ENCODE measurements around the gene MTUS2.

Gene MTUS2

DNA sequence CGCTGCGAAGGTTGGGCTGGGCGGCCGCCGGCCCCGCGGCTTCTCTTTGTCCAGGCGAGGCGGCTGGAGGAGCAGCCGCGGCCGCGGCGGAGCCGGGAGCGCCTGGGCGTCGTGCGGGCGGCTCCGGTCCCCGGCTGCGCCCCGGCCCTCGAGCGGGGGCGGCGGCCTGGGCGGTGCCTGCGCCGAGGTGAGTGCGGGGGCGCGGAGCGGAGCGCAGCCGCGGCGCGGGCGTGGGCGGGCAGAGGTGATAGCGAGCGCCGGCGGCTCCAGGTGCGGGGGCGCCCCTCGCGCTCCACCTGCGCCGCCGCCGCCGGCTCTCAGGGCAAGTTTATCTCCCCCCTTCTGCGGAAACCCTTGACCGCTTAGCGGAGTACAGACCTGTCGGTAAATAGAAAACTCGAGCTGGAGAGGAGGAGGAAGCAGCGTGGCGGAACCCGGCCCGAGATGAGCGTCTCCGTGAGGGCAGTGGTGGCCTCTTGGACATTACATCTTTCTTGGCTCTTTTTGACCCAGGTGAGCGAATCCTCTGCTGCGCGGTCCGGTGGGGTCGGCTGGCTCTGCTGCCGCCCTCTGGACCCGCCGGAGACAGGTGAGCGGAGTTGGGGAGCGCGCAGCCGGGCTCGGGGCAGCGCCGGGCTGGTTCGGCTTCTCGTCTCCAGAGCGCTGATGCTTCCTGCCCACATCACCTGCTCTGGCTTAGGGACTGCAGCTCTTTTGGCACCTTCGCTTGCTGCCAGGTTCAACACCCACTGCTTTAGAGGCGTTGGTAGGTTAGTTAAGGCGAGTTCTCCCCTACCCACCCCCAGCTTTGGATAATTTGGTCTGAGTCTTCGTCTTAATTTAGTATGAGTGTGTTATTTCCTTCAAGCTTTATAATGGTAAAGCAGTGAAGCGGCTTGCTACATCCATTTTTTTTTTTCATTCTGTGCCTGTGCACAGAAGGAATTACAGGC is at the start of gene MTUS2:
Gene MTUS2, plus strand, starts transcription at position 241 of the 953 bp plus-strand sequence.
- DNase-seq: peak in 1 of 2 experiments; percentile 5

DNA sequence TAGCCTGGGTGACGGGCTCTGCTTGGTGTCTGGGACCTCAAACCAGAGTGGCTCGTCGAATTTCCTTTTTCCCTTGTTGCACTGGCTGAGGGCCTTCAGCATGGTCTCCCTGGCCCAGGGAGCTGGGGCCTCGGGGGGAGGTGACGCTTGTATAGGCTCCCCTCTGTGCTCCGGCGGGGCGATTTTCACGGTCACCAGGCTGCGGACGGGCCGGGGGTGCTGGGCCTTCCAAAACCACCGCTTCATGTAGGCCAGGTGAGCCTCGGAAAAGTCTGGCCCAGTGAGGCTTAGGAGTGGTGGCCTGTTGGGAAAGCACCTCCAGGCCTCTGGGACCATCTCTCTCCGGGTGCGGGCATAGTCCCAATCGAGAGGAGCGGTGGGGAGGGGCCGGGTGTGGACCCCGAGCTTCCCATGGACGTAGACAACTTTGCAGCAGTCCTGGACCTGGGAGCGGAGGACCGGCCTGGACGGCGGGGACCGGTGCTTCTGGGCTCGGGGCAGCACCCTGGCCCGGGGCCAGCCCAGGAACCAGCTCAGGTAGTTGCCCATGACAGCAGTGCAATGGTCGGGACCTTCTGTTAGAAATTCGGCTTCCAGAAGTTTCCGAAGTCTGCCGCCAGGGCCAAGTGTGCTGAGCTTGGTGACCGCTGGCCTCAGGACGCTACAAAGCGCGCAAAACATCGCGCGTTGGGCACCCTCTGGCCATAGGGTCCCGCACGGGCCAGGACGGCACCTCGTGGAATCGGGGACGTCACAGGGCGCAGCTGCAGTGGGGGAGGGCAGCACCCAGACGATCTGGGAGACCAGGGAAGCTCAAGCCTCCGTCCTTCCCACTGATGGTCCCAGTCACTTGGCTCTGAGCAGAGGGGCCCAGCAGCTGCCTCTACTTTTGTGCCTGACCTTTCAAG is 41.6 kb upstream of the MTUS2 start:
- no peak for DNase-seq

DNA sequence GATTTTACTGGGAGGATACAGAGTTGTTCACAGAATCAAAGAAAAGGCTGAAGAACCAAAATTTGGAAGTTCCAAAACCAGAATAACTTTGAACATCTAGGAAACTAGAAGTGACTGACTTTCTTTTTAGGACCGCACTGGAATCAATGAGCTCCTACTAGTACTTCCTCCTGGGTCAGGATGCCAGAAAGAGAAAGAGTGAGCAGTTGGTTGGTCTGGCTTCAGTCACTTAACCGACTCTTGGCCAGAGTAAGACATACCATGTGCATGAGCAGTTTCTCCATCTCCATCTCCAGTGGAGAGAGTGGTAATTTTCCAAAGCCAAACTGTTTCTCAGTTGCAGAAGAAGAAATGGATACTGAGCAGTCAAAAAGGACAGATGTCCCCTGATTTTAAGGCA is 27.1 kb upstream of the MTUS2 start:
- no peak for DNase-seq

DNA sequence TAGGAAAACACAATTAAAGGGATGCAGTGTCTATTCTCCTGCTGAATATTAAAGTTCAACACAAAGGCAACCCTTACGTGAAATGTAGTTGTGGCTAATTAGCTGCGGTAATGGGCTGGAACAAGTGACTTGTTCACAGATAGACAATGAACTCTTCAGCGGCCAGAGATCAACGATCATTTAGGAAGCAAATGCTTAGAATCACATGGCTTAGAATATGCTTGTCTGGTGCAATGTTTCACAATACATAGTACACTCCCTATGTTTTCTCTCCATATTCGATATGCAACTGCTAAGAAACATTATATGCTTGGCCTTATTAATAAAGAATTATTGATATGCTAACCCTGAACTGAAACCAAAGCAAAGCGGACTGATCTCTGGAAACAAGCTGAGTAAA is 25.7 kb upstream of the MTUS2 start:
- DNase-seq: no peak

DNA sequence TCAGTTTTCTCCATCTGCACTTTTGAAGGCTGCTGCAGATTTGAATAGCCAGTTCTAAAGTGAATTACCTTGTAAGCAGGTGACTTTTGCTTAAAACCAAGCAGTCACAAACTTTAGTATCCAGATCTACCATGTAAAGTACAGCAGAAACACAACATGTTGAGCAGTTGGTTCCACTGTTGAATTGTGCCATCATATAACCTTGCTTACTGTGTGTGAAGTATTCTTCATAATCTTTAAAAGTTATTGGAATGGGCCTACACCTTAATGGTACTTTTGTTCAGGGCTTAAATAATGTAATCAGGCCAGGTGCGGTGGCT is 23.2 kb upstream of the MTUS2 start:
- DNase-seq: no peak

DNA sequence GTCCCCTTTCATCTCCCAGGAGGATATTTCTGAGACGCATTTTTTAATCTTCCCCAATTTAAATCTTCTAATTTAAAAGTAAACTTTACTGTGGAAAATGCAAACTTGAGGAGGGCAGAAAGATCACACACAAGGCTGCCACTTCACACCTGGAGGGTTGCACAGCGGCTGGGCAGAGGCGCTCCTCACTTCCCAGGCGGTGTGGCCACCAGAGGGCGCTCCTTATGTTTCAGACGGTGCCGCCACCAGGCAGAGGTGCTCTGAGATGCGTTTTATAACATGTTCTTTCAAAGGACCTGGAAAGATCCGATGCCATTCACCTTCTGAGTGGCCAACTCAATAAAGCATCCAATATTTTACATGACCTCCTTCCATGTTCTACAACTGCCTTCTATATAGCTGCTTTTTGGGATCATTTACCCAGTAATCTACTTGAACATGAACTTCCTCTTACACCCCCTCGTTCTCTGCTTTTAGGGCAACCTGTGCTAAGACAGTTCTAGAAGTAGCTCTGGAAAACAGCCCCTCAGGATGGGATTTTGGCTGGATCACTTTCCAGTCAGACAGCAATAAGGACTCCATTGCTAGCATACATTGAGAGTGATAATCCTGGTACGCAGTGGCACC is 14.8 kb upstream of the MTUS2 start:
- DNase-seq: no peak

DNA sequence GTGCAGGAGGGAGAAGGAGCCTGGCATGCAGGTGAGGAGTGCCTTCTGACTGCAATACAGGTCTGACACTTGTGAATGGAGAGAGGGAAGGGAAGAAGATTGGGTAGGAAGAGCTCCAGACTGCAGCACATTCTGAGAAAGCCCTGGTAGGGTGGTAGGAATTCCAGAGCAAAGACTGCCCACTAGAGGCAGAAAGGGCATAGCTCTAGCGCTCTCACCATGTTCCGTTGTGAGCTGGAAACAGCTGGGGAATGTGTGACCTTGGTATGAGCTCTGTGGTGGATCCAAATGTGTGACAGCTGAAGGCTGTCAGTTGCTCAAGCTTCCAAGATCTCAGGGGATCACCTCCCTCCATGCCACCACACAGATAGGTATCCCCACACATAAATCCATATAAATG is 2.9 kb upstream of the MTUS2 start:
- no peak for DNase-seq

DNA sequence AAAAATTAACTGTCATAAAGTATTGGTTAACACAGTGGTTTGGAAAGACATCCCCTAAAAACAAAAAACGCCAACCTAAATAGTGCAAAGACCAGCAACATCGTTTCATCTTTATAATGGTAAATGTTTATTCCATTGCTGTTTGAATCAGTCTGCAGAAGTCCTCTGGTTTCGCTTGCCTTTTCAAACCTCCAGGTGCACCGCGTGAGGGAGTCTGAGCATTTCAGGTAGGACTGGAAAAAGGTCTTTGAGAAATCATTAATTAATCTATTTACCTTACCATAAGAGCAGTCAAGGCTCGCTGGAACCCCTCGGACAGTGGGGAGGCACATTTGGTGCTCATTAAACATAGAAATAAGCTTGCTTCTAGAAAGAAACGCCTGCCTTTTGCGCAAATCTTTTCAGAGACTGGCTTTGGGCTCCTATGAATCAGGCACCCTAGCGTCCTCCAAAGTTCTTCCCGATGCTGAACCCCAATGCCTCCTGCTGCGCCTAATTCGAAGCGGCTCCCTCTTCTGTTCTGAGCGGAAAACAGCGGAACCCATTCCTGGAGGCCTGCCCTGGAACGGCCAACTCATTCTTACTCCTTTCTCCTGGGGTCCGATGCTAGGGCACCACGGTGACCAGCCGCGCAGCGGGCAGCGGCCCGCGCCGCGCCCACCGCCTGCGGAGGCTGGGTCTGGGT is 951 bp upstream of the MTUS2 start:
- no peak for DNase-seq

DNA sequence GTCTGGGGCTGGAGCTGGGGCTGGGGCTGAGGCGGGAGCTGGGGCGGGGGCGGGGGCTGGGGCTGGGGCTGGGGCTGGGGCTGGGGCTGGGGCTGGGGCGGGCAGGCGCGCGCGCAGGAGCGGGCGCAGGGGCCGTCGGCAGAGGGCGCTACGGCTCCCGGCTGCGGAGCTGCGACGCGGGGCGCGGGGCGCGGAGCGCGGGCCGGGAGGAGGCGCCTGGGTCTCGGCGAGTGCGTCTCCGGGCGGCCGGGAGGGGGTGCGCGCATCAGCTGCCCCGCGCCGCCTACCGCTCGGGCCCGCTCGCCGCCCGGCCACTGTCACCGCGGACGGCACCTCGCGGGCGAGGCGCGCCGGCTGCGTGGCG is 422 bp upstream of the MTUS2 start:
- peak; percentile 15 to 44 for DNase-seq

DNA sequence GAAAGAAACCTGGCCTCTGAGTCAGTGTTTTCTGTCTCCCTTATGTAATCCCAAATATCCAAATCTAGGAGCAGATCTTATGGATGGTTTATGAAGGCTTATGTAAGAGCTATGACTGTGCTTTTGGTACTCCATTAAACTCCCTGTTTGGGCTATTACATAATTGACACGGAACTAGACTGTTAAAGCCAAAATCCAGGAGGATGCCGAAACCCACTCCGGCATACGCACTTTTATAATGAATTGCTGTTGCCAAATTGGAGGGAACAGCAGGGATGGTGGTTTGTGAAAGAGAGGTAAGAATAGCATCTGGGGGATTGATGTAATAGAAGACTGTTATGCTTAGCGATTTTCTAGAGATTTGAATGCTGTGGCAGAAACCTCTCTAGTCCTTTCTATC is 2.0 kb downstream of the MTUS2 start:
- DNase-seq: no peak

DNA sequence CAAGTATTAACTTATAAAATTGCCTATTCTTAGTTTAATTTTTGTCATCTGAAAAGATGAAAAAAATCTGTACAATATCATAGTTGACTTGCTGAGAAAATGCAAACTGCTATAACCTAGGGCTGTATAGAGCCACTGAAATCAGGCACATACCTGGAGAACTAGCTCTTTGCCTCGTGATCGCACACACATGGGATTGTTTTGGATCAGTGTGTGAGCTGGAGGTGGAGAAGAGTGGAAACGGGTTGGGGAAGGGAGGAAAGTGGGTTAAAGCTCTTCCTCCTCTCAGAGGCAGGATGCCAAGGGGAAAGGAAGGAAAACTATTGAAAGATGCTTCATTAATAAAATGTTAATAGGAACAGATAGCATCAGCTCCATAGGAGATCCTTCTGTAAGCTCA is 2.7 kb downstream of the MTUS2 start:
- DNase-seq: no peak

DNA sequence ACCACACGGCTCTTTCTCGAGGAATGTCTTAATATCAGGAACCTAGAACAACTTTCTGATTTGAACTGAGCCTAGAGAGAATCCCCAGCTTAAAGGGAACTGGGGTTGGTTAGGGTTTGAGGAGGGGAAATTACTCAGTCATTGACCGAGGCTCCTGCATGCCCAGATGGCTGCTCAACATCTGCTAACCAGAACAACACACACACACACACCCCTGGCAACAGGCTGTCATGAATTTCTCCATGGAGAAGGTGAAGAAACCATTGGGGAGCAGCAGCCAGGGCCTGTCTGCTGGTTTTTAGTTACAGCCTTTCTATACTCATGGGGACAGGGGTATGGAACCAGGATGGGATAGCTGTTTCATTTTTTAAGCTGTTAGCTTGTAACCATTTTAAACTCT is 5.2 kb downstream of the MTUS2 start:
- DNase-seq: no peak

DNA sequence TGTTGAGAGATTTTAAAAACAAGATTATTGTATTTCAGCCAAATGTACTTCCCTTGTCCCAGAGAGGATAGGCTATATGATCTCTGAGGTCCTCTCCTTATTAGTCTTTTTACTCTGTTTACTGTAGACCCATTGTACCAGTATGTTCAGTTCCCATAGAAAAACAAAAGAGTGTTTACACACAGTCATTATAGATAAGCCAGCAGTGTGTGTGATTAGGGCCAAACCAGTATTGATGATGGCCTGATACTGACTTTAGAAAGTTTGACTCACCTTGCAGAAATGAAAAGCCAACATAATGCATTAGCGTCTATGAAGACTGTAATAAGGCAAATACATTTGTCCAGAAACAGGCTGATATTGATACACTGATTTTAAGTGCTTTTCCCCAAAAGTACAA is 6.2 kb downstream of the MTUS2 start:
- DNase-seq: no peak

DNA sequence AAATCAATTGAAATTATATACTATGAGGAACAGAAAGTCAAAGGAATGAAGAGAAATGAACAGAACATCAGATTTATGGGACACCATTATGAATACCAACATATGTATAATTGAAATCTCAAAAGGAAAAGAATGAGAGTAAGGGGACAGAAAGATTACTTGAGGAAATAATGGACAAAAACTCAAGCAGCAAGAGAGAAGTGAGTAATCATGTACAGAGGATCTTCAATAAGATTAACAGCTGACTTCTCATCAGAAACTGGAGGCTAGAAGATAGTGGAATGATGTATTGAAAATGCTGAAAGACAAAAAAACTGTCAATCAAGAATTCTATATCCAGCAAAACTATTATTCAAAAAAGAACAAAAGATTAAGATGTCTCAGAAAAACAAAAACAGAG is 10.4 kb downstream of the MTUS2 start:
- DNase-seq: no peak

DNA sequence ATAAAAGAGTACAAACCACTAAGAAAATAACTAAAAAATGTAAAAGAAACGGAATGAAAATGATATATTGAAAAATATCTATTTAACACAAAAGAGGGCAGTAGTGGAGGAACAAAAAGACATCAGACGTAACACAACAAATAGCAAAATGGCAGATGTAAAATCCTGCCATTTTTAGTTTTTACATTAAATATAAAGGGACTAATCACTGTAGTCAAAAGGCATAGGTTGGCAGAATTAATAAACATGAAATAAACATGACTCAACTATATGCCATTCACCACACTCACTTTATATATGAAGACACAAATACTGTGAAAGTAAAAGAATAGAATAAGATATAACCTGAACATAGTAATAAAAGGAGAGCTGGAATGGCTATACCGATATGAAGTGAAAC is 11.0 kb downstream of the MTUS2 start:
- no peak for DNase-seq

DNA sequence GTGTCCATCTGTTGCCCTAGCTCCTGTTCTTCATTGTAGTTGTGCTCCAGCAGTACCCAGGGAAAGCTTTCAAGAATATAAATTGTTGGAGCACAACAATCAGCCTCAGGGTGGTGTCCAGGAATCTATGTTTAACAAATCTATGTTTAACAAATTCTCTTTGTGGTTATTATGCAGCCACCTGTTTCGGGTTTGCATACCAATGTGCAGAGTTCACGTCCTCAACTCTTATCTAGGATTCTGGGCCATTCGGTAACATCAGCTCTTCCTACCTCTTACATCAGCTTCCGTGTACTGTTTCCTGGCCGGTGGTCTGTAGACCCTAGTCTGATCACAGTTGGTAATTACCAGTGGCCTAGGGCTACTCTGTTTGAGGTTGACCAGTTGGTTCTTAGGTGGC is 17.0 kb downstream of the MTUS2 start:
- DNase-seq: no peak

DNA sequence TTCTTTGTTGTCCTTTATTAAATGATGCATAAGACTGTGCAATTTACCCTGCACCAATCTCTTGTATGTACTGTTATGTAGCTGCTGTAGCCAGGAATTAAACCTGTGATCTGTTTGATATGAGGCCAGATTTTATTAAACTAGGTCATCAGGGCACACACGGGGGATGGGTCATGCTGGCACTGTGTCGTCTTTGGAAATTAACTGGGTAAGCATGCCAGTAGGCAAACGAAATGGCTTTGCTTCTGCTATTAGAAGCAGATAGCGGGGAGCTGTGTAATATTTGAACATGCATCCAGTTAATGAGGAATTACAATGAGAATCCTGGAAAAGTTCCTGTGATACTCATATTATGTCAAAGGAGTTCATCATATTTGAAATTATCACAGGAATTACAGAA is 23.5 kb downstream of the MTUS2 start:
- DNase-seq: no peak

DNA sequence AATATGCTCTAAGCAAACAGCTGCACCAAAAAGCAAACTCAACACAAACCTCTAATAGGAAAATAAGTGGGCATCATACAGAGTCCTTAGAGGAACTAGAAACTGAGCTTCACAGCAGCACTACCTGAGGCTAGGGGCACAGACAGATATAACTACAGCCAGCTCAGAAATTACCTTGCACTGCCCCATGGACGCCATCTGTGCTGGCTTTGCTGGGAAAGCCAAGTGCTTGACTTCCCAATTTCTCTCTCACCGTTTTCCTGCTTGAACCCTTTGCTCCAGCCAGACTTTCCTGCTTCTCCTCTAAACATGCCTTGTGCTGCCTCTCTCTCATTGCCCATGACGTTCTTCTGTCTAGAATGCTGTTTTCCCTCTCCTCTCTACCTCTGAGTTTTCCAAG is 29.3 kb downstream of the MTUS2 start:
- no peak for DNase-seq

DNA sequence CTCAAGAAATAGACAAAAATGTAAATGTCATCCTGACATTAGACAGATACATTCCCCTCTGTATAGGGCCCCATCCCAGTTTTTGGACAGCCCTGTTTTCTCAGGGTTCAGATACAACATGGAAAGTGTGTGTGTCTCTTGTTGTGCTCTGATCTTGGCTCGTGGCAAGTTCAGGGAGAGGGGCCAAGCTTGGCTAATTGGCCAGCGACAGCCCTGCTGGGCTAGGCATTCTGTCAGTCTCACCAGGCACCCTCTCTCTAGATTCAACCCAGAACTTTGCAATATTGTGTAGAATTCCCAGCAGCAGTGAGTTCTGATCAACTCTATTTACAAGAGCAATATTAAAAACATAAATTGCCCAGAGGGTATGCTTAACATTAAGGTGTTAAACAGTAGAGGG is 30.1 kb downstream of the MTUS2 start:
- DNase-seq: no peak

DNA sequence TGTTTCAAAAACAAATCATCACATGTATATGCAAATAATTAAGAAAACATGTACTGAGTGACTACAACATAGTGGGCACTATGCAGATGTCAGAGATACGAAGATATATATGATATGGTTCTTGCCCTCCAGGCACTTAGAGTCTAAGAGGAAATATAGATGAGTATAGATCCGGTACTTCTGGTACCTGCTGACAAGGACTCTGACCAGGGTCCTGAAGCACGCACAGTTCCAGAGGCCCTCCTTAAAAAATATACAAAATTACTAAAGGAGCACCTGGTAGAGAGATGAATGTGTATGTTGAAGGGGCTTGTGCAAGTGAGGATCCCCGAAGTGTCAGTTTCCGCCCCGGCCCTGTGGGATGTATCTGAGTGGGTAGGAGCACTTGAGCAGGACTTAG is 31.3 kb downstream of the MTUS2 start:
- DNase-seq: no peak

DNA sequence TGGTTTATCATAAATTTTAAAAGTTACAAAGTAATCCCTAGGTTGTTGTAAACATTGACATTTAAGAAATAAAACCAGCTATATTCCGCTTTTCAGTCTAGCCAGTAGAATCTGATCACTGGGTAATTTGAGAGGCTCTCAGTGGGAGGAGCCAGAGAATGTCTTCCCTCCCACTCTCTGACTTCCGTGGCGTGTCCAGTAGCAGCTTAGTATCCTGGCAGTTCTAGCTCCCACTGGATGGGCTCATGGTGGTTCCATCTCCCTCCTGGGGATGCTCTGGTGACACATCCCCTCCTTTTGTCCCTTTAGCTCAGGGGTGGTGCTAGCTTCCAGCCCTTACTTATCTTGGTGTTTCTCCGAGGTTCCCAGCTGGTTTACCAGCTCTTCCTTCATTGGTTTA is 34.5 kb downstream of the MTUS2 start:
- DNase-seq: no peak

DNA sequence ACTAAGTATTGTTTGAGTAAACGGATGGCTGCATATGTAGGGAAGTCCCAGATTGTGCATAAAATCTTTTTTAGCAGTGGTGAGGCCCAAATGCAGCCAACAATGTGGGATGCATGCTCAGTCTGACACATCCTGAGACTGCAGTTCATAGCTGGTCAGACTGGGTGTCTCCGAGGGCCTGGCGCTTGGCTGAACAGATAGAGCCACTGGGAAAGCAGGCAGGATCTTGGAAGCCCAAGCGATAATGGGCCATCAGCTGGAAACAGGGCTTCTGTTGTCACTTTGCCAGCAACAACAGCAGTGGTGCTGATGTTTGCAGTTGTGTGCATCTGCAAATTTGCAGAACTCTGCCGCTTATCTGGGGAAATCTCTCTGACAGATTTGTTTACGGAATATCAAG is 36.1 kb downstream of the MTUS2 start:
- no peak for DNase-seq

DNA sequence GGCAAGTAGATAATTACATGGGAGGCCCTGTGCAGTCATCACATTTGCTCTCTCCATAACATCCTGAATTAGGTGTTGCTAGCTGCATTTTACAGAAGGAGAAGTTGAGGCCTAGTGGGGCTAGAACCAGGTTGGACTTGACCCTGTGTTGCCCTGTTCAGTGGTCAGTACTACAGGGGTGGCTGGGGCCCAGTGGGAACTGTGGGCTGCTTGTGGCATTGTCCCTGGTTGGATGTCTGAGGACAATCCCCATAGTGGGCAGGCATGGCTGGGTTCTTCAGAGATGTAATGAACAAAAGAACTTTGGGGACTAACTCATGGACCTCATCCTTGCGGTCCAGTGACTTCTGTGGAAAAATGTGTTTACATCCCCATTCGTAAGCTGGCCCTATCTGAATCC is 38.9 kb downstream of the MTUS2 start:
- DNase-seq: no peak
